ENCODE results near the gene RBFA. TPM values are rescaled to one million over a fixed set of nuclear protein-coding genes. Genes with fewer than 3 reads are reported as not detected.

The RBFA gene
- total and polyA plus RNA-seq, 4 donors, result 16.1 to 32.1 (median 23.4) TPM

DNA sequence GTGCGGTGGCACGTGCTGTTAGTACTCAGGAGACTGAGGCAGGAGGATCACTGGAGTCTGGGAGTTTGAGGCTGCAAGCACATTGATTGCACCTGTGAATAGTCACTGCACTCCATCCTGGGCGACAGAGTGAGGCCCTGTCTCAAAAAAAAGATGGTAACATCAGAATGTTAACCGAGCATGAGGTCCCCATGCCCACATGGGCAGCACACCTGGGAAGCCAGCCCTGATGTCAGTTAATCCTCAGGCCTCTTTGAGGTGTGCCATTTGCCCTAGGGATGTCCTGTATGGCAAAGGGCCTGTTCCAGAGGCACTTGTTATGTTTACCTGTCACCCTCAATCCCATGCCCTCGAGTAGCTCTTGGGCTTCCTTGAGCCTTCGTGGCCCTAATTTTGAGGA is 16.6 kb downstream of the RBFA start:
- ATAC-seq (ENCODE audit: insufficient read depth, low FRiP score) (no peak), DNase-seq (no peak)
- peaks cover 2 to 10% (median 8%) of the 10 kb centered on the region in 4 donors for H3K9me3 ChIP-seq (ENCODE audit: control insufficient read depth in 4 of 4, insufficient read depth in 3 of 4, low read length in 3 of 4)
- H3K27ac ChIP-seq (ENCODE audit: low read depth in 1 of 2, low read length in 1 of 2), result no peak overlapping the region
- H3K36me3 ChIP-seq (ENCODE audit: control insufficient read depth in 4 of 4, insufficient read depth in 4 of 4, low read length in 4 of 4), result peaks cover 2 to 39% (median 24%) of the 10 kb centered on the region in 4 donors
- H3K9ac ChIP-seq (ENCODE audit: insufficient read depth in 1 of 2, low read length in 2 of 2), result no peak overlapping the region
- 97% methylated on average over 6 of the region's 6 CpGs for WGBS, 2 donors
- TF ChIP-seq, protein P1, sequence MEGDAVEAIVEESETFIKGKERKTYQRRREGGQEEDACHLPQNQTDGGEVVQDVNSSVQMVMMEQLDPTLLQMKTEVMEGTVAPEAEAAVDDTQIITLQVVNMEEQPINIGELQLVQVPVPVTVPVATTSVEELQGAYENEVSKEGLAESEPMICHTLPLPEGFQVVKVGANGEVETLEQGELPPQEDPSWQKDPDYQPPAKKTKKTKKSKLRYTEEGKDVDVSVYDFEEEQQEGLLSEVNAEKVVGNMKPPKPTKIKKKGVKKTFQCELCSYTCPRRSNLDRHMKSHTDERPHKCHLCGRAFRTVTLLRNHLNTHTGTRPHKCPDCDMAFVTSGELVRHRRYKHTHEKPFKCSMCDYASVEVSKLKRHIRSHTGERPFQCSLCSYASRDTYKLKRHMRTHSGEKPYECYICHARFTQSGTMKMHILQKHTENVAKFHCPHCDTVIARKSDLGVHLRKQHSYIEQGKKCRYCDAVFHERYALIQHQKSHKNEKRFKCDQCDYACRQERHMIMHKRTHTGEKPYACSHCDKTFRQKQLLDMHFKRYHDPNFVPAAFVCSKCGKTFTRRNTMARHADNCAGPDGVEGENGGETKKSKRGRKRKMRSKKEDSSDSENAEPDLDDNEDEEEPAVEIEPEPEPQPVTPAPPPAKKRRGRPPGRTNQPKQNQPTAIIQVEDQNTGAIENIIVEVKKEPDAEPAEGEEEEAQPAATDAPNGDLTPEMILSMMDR (IDR thresholded peaks at IDR 0.05; ENCODE audit: control extremely low read depth, extremely low read depth), result no peak
- no peaks in the 10 kb centered on the region for H3K27me3 ChIP-seq (ENCODE audit: control insufficient read depth in 3 of 3, insufficient read depth in 3 of 3, low read length in 2 of 3)
- no peak overlapping the region for H3K4me3 ChIP-seq
- no peaks in the 10 kb centered on the region for H3K4me1 ChIP-seq (ENCODE audit: control insufficient read depth in 5 of 5, insufficient read depth in 5 of 5, low read length in 5 of 5)

DNA sequence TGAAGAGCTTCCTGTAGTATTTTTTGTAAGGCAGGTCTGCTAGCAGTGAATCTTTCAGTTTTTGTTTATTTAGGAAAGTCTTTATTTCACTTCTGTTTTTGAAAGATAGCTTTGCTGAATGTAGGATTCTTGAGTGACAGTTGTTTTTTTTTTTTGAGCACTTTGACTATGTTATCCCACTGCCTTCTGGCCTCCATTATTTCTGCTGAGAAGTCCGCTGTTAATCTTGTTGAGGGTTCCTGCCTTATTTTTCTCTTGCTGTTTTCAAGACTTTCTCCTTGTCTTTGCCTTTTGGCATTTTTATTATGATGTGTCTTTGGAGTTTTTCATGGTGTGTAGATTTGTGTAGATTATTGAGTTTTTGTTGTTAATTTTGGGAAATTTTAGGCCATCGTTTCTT is 21.9 kb downstream of the RBFA start:
- peaks cover 0 to 10% (median 4%) of the 10 kb centered on the region in 4 donors for H3K36me3 ChIP-seq (ENCODE audit: control insufficient read depth in 4 of 4, insufficient read depth in 4 of 4, low read length in 4 of 4)
- WGBS, 2 donors, result 96 to 98% methylated on average over 2 of the region's 2 CpGs
- H3K27me3 ChIP-seq (ENCODE audit: control insufficient read depth in 3 of 3, insufficient read depth in 3 of 3, low read length in 2 of 3), result no peaks in the 10 kb centered on the region
- TF ChIP-seq, protein P1 (IDR thresholded peaks at IDR 0.05; ENCODE audit: control extremely low read depth, extremely low read depth), result no peak
- peaks cover 6 to 17% (median 11%) of the 10 kb centered on the region in 4 donors for H3K9me3 ChIP-seq (ENCODE audit: control insufficient read depth in 4 of 4, insufficient read depth in 3 of 4, low read length in 3 of 4)
- no peak overlapping the region for H3K27ac ChIP-seq (ENCODE audit: low read depth in 1 of 2, low read length in 1 of 2)
- ATAC-seq (ENCODE audit: insufficient read depth, low FRiP score) (no peak), DNase-seq (no peak)
- no peaks in the 10 kb centered on the region for H3K4me1 ChIP-seq (ENCODE audit: control insufficient read depth in 5 of 5, insufficient read depth in 5 of 5, low read length in 5 of 5)
- H3K9ac ChIP-seq (ENCODE audit: insufficient read depth in 1 of 2, low read length in 2 of 2), result no peak overlapping the region
- no peak overlapping the region for H3K4me3 ChIP-seq

DNA sequence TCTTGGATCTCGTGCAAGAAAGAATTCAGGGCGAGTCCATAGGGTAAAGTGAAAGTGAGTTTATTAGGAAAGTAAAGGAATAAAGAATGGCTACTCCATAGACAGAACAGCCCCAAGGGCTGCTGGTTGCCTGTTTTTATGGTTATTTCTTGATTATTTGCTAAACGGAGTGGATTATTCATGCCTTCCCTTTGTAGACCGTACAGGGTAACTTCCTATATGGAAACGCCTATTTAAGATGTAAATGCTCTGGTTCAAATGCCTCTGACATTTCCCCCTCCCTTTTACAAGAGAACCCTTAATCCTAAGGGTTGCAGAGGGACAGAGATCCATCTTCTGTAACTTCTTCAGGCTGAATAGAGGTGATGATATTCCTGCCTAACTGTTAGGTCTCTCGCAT is 25.7 kb downstream of the RBFA start:
- no peaks in the 10 kb centered on the region for H3K4me1 ChIP-seq (ENCODE audit: control insufficient read depth in 5 of 5, insufficient read depth in 5 of 5, low read length in 5 of 5)
- H3K4me3 ChIP-seq, result no peak overlapping the region
- DNase-seq, result no peak
- no peaks in the 10 kb centered on the region for H3K27me3 ChIP-seq (ENCODE audit: control insufficient read depth in 3 of 3, insufficient read depth in 3 of 3, low read length in 2 of 3)
- TF ChIP-seq, protein P1 (IDR thresholded peaks at IDR 0.05; ENCODE audit: control extremely low read depth, extremely low read depth), result no peak
- peaks cover 1 to 14% (median 9%) of the 10 kb centered on the region in 4 donors for H3K9me3 ChIP-seq (ENCODE audit: control insufficient read depth in 4 of 4, insufficient read depth in 3 of 4, low read length in 3 of 4)
- H3K27ac ChIP-seq (ENCODE audit: low read depth in 1 of 2, low read length in 1 of 2), result no peak overlapping the region
- no peak for ATAC-seq (ENCODE audit: insufficient read depth, low FRiP score)
- H3K36me3 ChIP-seq (ENCODE audit: control insufficient read depth in 4 of 4, insufficient read depth in 4 of 4, low read length in 4 of 4), result no peaks in the 10 kb centered on the region
- WGBS, 2 donors, result 88 to 91% methylated on average over 6 of the region's 6 CpGs
- no peak overlapping the region for H3K9ac ChIP-seq (ENCODE audit: insufficient read depth in 1 of 2, low read length in 2 of 2)

DNA sequence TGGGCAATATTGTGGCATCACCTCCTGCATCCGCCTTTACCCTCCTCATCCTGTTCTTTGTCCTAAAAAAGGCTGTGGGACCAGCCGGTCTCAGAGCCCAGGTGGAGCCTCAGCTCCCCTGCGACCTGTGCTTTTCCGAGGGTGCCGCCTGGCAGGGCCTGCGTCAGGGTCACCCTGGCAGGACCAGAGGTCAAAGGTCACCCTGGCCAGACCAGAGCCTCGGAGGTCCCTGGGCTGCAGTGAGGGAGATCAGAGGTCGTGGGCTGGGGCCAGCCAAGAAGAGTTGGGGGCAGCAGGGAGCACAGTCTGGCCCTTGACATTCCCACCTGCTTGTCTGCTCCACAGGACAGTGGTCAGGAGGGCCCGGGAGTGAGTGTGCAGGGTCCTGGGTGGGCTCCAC is 31.5 kb downstream of the RBFA start:
- H3K4me1 ChIP-seq (ENCODE audit: control insufficient read depth in 5 of 5, insufficient read depth in 5 of 5, low read length in 5 of 5), result no peaks in the 10 kb centered on the region
- no peaks in the 10 kb centered on the region for H3K36me3 ChIP-seq (ENCODE audit: control insufficient read depth in 4 of 4, insufficient read depth in 4 of 4, low read length in 4 of 4)
- TF ChIP-seq, protein P1 (IDR thresholded peaks at IDR 0.05; ENCODE audit: control extremely low read depth, extremely low read depth), result no peak
- H3K9ac ChIP-seq (ENCODE audit: insufficient read depth in 1 of 2, low read length in 2 of 2), result no peak overlapping the region
- ATAC-seq (ENCODE audit: insufficient read depth, low FRiP score), result no peak
- H3K9me3 ChIP-seq (ENCODE audit: control insufficient read depth in 4 of 4, insufficient read depth in 3 of 4, low read length in 3 of 4), result peaks cover 0 to 2% (median 0%) of the 10 kb centered on the region in 4 donors
- WGBS, 2 donors, result 89 to 96% methylated on average over 9 of the region's 9 CpGs
- no peak for DNase-seq
- H3K27me3 ChIP-seq (ENCODE audit: control insufficient read depth in 3 of 3, insufficient read depth in 3 of 3, low read length in 2 of 3), result no peaks in the 10 kb centered on the region
- no peak overlapping the region for H3K4me3 ChIP-seq
- H3K27ac ChIP-seq (ENCODE audit: low read depth in 1 of 2, low read length in 1 of 2), result no peak overlapping the region
